Heart right ventricle (tissue), 16 donors: ENCODE measurements around the gene RSPRY1. TPM values are rescaled to one million over a fixed set of nuclear protein-coding genes. Genes with fewer than 3 reads are reported as not detected.

Experiments
- ATAC-seq, 8 donors: fragments of 200-7000 bp; cut with Tn5 transposase; one replicate each; pipeline ENCODE4 v1.9.1; 2020; ENCODE audit warnings: mild to moderate bottlenecking in 8 of 8, moderate library complexity in 8 of 8, moderate number of reproducible peaks in 1 of 8
- DNase-seq, 2 donors: peaks; one replicate each; pipeline ENCODE4 v3.0.0-alpha.2; 2020
- H3K27ac ChIP-seq, 10 donors: fragments of 200-600 bp; sonication (generic) in 2 of 10; one replicate each; pipeline versions ENCODE4 v1.5.0 to v1.8.0; 2020 to 2022; ENCODE audit warnings: mild to moderate bottlenecking in 3 of 10
- H3K27me3 ChIP-seq, 7 donors: fragments of 200-600 bp; one replicate each; pipeline ENCODE4 v1.8.0; 2021 to 2022; ENCODE audit warnings: mild to moderate bottlenecking in 2 of 7
- H3K36me3 ChIP-seq, 9 donors: fragments of 200-600 bp; sonication (generic) in 1 of 9; one replicate each; pipeline versions ENCODE4 v1.5.0 to v1.8.0; 2020 to 2022; ENCODE audit warnings: mild to moderate bottlenecking in 2 of 9
- H3K4me1 ChIP-seq, 9 donors: fragments of 200-600 bp; sonication (generic) in 1 of 9; one replicate each; pipeline versions ENCODE4 v1.5.0 to v1.8.0; 2020 to 2022; ENCODE audit warnings: mild to moderate bottlenecking in 4 of 9
- H3K4me3 ChIP-seq, 10 donors: fragments of 200-600 bp; sonication (generic) in 2 of 10; one replicate each; pipeline versions ENCODE4 v1.5.0 to v1.8.0; 2020 to 2022; ENCODE audit warnings: mild to moderate bottlenecking in 7 of 10, moderate library complexity in 2 of 10
- H3K9me3 ChIP-seq, 11 donors: fragments of 200-600 bp in 10 of 11; sonication (generic) in 2 of 11; one replicate each; pipeline versions ENCODE4 v1.5.0 to v1.8.0; 2013 to 2022; ENCODE audit warnings: mild to moderate bottlenecking in 2 of 11, control low read depth in 1 of 11, moderate library complexity in 1 of 11
- CTCF ChIP-seq, 9 donors: fragments of 200-600 bp; sonication (generic) in 2 of 9; IDR thresholded peaks; one replicate each; pipeline versions ENCODE4 v1.5.0 to v1.8.0; 2021 to 2022; ENCODE audit warnings: antibody characterized with exemption in 9 of 9, mild to moderate bottlenecking in 5 of 9, moderate library complexity in 1 of 9
- WGBS, 2 donors: extraction: QIAGEN DNeasy Blood & Tissue Kit; methylation state at CpG; one replicate each; pipeline ENCODE4 v1.1.7; 2013; ENCODE audit warnings: inconsistent platforms in 1 of 2; 5-methylcytosine and 5-hydroxymethylcytosine counted together
- intact Hi-C, 10 donors: fragments of 100-400 bp; cut with DNase I; formaldehyde crosslinking; loops; one replicate each; pipeline versions ENCODE4 v1.11.1 to v1.14.2; 2022
- polyA plus RNA-seq, 2 donors: library from polyadenylated mRNA; stranded (reverse); fragments of 200-250 nt; gene quantifications; one replicate each; pipeline ENCODE4 v1.2.3, GENCODE V29; 2013
- total RNA-seq, 10 donors: library from RNA; stranded (reverse); fragmentation: NEBNext Ultra II Directional in 3 of 10; extraction: Animal tissue kit (Norgen Biotek cat#: 25700) in 3 of 10; gene quantifications; one replicate each; pipeline versions ENCODE4 v1.2.1 to v1.2.4, GENCODE V29; 2021 to 2023
- donor health status: Arrhythmogenic right ventricular cardiomyopathy.
- donor health status: ischemic (EF 13 %, LVEDD 7.1; RV severe dilation, severe dysfunction).
- donor health status: healthy with polysubstance abuse.
- donor health status: DM: no; HTN: yes; CAD: no.
- donor health status: DM: no; HTN: no; CAD: no.
- donor health status: ischemic (EF 25% LVEDD 6.9; RV normal size, moderate dysfunction).
- donor health status: ischemic (EF 25% LVEDD 5.7; RV mildly dilated, moderate dysfunction).
- donor health status: healthy.
- donor health status: DM: yes; HTN: yes; CAD: no.
- donor health status: Ischemic cardiomyopathy.
- donor health status: ischemic (EF 35%, LVEDD 5.7; RV mildly dilated, moderate dysfunction).
- donor health status: nonischemic (EF 11% LVEDD 7.7; RV severe dilation, severe dysfunction).
- donor health status: DM: yes; HTN: yes; CAD: no.
- donor health status: PGD.
- donor health status: ischemic (EF 29% LVEDD 5.4; RV normal size, mild dysfunction).
- donor health status: nonischemic (EF 23%, LVEDD 6.1; RV moderate dilation, normal function).

RSPRY1 gene
- total and polyA plus RNA-seq, 12 donors, result 6.9 to 21.4 (median 16.9) TPM

- Histone ChIP-seq H3K27me3 (no peaks in the 10 kb centered on the region), H3K36me3 (peaks cover 0 to 100% (median 22%) of the 10 kb centered on the region in 9 donors), H3K4me1 (peaks cover 0 to 15% (median 4%) of the 10 kb centered on the region in 9 donors), H3K27ac (peak overlapping the region in 2 of 10 donors; percentile 17 to 28), H3K9me3 (no peaks in the 10 kb centered on the region), H3K4me3 (no peak overlapping the region)
- WGBS, 2 donors, result 64 to 74% methylated on average over 4 of the region's 4 CpGs
- intact Hi-C loops, result loop anchor here in 1 of 10 donors (10.0 kb wide), 2 partner anchors 55 to 295 kb away; partner anchors contain the start of gene SLC12A3
- no peak for TF ChIP-seq CTCF (IDR thresholded peaks at IDR 0.05)
- DNase-seq (no peak), ATAC-seq (peak in 1 of 8 donors; percentile 47)
Observed at GRCh38 chr16:57159447-57159846, 26.7 kb upstream of the RSPRY1 start.

- TF ChIP-seq CTCF (IDR thresholded peaks at IDR 0.05), result no peak
- DNase-seq (no peak), ATAC-seq (no peak)
- WGBS, 2 donors, result 68 to 75% methylated on average over 1 of the region's 1 CpG
- H3K4me3 ChIP-seq, result no peak overlapping the region
- H3K36me3 ChIP-seq, result peaks cover 0 to 94% (median 18%) of the 10 kb centered on the region in 9 donors
- no peaks in the 10 kb centered on the region for H3K9me3 ChIP-seq
- intact Hi-C loops, result loop anchor here in 2 of 10 donors (10.0 kb wide), 2 partner anchors 289 to 299 kb away; partner anchors contain the start of gene SLC12A3 (in 1 of the 2)
- peaks cover 0 to 38% (median 20%) of the 10 kb centered on the region in 9 donors for H3K4me1 ChIP-seq
- no peak overlapping the region for H3K27ac ChIP-seq
- no peaks in the 10 kb centered on the region for H3K27me3 ChIP-seq
Observed at GRCh38 chr16:57163842-57164241, 22.3 kb upstream of the RSPRY1 start.

- 92% methylated on average over 5 of the region's 5 CpGs for WGBS, 2 donors
- H3K36me3 ChIP-seq, result peaks cover 0 to 94% (median 31%) of the 10 kb centered on the region in 9 donors
- ATAC-seq (no peak), DNase-seq (no peak)
- intact Hi-C loops, result loop anchor here in 5 of 10 donors (5.0 to 10.0 kb wide), 5 partner anchors 78 to 301 kb away; partner anchors contain the start of gene SLC12A3 (in 2 of the 5)
- peak overlapping the region in 1 of 10 donors; percentile 66 for H3K27ac ChIP-seq
- H3K27me3 ChIP-seq, result no peaks in the 10 kb centered on the region
- no peak overlapping the region for H3K4me3 ChIP-seq
- peaks cover 0 to 34% (median 20%) of the 10 kb centered on the region in 9 donors for H3K4me1 ChIP-seq
- TF ChIP-seq CTCF (IDR thresholded peaks at IDR 0.05), result no peak
- H3K9me3 ChIP-seq, result no peaks in the 10 kb centered on the region
Observed at GRCh38 chr16:57165483-57165882, 20.6 kb upstream of the RSPRY1 start.

GRCh38 chr16:57165938-57166337 is 20.2 kb upstream of the RSPRY1 start:
- ATAC-seq (no peak), DNase-seq (no peak)
- H3K36me3 ChIP-seq, result peaks cover 0 to 94% (median 33%) of the 10 kb centered on the region in 9 donors
- H3K4me1 ChIP-seq, result peaks cover 0 to 30% (median 20%) of the 10 kb centered on the region in 9 donors
- H3K4me3 ChIP-seq, result no peak overlapping the region
- H3K9me3 ChIP-seq, result no peaks in the 10 kb centered on the region
- H3K27me3 ChIP-seq, result no peaks in the 10 kb centered on the region
- intact Hi-C loops, result loop anchor here in 8 of 10 donors (2.0 to 10.0 kb wide), 8 partner anchors 73 to 301 kb away; partner anchors contain the start of genes SLC12A3 (in 2 of the 8) and CPNE2 (in 1 of the 8)
- peak overlapping the region in 1 of 10 donors; percentile 66 for H3K27ac ChIP-seq
- 92 to 99% methylated on average over 3 of the region's 3 CpGs for whole genome bisulfite sequencing, 2 donors
- no peak for TF ChIP-seq CTCF (IDR thresholded peaks at IDR 0.05)
